D721Med (cell line): ENCODE measurements around the gene HS6ST1.

ENCODE experiments used
- DNase-seq: peaks from one replicate; pipeline ENCODE4 v3.0.0; 2011; ENCODE audit warnings: low spot score; ENCODE audit not compliant: insufficient read length
- FAIRE-seq: peaks from 2 replicates; lab custom pipeline; 2011; peaks lifted over from hg19 to GRCh38; lab: Jason Lieb, UNC
- TF ChIP-seq, protein P1 (sequence below): IDR thresholded peaks from 2 replicates; pipeline ENCODE4 v1.5.1; 2012; ENCODE audit warnings: mild to moderate bottlenecking, control low read depth; ENCODE audit not compliant: insufficient read depth; ENCODE audit errors: missing control alignments

HS6ST1 gene

DNA sequence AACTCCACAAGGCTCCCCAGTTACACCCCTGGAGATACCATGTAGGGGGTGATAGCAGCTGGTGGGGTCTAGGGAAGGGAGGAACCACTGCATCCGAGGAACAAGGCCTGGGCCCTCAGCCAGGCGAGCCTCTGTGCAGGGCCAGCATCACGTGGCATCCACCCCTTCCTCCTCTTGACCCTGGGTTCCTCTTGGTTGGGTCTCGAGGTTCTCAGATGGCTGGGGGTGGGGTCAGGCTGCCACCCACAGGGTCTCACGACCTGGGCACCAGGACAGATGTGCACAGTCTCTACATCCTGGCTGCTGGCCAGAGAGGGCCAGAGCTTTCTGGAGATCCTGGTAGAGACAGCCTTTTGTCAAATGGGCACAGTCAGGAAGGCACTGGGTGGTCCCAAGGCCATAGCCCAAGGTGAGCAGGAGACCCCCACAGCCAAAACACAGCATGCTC lies 10.4 kb downstream of the HS6ST1 start:
- DNase-seq (no peak), FAIRE-seq (no peak)
- TF ChIP-seq, protein P1, sequence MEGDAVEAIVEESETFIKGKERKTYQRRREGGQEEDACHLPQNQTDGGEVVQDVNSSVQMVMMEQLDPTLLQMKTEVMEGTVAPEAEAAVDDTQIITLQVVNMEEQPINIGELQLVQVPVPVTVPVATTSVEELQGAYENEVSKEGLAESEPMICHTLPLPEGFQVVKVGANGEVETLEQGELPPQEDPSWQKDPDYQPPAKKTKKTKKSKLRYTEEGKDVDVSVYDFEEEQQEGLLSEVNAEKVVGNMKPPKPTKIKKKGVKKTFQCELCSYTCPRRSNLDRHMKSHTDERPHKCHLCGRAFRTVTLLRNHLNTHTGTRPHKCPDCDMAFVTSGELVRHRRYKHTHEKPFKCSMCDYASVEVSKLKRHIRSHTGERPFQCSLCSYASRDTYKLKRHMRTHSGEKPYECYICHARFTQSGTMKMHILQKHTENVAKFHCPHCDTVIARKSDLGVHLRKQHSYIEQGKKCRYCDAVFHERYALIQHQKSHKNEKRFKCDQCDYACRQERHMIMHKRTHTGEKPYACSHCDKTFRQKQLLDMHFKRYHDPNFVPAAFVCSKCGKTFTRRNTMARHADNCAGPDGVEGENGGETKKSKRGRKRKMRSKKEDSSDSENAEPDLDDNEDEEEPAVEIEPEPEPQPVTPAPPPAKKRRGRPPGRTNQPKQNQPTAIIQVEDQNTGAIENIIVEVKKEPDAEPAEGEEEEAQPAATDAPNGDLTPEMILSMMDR, result no peak

DNA sequence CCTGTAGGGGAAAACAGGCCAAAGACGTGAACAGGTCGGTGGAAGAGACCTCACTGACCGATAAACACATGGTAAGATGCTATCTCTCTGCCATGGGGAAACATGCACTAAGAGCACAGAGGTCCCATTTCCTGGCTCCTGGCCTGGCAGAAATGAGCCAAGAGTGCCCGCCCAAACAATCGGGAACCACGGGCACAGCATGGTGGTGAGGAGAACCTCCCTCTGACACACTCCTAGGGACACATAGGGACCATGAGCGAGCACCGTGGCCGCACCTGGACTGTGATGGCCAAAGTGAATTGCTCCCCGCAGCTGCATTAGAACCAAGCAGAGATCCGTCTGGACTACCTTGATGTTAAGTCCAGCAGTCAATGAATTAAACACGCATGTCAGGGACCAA lies 11.1 kb downstream of the HS6ST1 start:
- no peak for DNase-seq

DNA sequence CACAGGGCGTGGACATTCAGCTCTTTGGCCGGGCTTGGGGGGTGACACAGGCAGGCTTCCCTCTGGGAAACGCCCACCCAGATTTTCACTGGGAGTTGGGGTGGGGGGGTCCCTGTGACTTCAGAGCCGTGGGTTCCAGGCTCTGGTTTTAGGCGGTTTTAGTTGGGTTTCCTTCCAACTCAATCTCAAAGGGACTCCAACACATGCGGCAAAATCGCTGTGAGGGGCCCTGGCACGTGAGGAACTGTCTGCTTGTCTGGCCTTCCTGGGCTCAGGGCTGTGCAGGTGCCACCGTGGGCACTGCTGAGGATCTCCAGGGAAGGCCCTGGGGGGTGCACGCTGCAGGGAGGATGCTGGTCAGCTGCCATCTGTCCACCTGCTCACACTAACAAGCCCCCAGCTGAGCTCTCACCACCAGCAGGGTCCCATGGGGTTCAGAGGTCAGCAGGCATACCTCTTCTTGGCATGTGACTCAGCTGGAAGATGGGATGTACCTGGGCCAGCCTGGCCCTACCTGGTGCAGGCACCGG lies 11.7 kb downstream of the HS6ST1 start:
- TF ChIP-seq, protein P1, result no peak
- DNase-seq, result no peak
- no peak for FAIRE-seq

More for the DNA sequence above, 11.1 kb downstream of the HS6ST1 start:
- TF ChIP-seq, protein P1, result no peak
- no peak for FAIRE-seq

DNA sequence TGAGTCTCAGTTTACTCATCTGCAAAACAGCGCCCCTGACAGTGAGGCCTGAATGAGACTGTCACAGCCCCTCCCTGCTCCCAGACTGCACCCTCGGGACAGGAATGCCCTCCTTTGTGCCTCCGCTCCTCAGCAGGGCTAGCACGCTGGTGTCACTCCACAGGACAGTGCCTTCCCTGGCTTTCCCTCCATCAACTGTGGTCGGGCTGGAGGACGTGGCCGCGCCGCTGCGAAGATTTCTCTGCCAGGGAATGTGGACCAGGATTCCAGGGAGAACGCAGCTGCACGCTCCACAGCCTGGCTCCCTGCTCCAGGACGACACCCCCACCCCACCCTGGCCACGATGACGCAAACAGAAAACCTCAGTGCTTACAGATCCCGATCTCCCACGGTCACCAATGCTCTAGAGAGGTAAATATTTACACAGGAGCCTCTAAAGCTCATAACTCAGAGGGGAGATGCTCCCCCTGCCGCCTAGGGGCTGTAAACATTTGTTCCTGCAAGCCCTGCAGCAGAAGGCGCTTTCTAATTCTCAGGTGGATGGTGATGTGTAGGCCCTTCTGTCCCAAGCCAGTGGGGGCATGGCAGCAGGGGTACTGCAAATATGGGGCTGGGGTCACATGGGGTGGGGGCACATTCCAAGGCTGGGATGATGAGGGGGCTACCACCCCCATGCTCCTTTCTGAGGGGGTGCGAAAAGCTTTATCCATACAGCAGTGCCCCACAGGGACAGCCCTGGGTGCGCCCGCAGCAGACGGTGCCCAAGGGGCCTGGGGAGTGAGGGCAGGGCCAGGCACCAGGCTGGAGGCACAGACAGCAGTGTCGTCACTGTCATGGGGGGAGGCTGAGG lies 12.4 kb downstream of the HS6ST1 start:
- FAIRE-seq (no peak), DNase-seq (peak; percentile 90)
- TF ChIP-seq, protein P1, result peak; percentile 36

DNA sequence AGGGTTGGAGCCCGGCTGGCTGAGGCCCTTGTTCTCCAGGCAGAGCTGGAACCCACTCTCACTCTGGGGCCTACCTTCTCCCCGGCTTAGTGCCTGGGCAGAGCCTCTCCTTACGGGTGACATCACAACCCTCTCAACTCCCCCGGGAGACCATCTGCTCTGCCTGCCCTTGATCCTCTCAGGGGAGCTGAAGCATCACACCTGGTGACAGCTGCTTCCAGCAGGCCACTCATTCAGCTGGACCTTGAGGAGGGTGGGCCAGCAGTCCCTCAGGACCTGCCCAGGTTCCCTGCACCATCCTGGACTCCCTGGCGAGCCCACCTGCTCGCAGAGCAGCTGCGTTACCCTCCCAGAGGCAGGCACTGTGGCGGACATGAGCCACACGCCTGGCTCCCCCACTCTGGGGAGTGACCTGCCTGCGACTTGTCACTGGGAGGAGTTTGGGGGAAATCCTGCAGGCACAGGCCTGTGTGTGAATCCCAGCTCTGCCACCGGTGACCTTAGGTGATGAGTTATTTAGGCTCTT lies 13.1 kb downstream of the HS6ST1 start:
- DNase-seq (peak; percentile 99), FAIRE-seq (peak; percentile 87)
- TF ChIP-seq, protein P1, result no peak

DNA sequence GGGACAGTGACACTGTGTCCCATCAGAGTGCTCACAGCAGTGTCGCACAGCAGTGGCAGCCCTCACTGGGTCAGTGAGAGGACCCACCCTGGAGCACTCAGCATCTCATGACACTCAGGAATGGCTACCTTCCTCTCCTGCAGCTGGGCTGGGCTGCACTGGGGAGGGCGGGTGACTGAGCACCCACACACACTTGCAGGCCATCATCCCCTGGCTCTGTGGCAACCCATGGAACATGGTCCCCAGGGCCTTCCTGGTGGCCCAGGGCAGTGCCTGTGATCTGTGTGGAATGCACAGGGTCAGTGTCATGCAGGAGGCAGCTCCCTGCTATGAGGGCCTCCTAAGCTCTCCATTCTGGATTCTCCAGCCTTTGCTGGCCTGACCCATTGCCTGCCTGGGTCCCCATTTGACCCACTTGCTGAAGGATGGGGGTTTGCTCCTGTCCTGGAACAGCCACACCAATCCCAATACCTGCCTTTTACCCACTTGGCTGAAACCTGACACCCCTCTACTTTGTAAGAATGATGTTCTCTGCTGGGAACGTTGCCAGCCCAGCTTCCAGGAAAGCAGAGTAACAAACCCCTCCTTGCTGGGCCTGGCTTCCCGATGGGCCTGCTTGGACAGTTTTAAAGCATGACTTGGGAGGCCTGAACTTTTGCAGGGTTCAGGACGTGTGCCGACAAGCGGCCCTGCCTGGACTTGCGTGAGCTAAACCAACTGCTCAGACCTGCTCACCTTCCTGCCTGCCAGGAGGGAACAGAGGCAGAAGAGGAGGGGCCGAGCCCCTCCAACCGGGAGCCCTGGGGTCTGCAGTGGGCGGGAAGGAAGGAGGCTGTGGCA lies 13.7 kb downstream of the HS6ST1 start:
- FAIRE-seq, result no peak
- no peak for DNase-seq
- TF ChIP-seq, protein P1, result no peak
